Esophagus (tissue), 2 donors: ENCODE data around the gene C1orf159. TPM values are rescaled to one million over a fixed set of nuclear protein-coding genes. Genes with fewer than 3 reads are reported as not detected.
"Not testable (repeated sequence)": the region's sequence is repeated elsewhere in the genome, so short reads cannot be mapped to it uniquely, and the experiment has no call there.

Experiments used
- H3K27ac ChIP-seq, 2 donors: one replicate each; pipeline ENCODE4 v1.5.1; 2013; ENCODE audit warnings: low read depth in 2 of 2, mild to moderate bottlenecking in 2 of 2, inconsistent platforms in 1 of 2, low read length in 1 of 2, moderate library complexity in 1 of 2
- H3K27me3 ChIP-seq, 2 donors: one replicate each; pipeline ENCODE4 v1.6.1; 2013; ENCODE audit warnings: low read length in 2 of 2, control low read depth in 1 of 2, mild to moderate bottlenecking in 1 of 2; ENCODE audit not compliant: insufficient read depth in 2 of 2, control insufficient read depth in 1 of 2
- H3K36me3 ChIP-seq, 2 donors: one replicate each; pipeline ENCODE4 v1.6.1; 2013; ENCODE audit warnings: low read length in 1 of 2; ENCODE audit not compliant: control insufficient read depth in 2 of 2, insufficient read depth in 2 of 2
- H3K4me1 ChIP-seq, 2 donors: one replicate each; pipeline ENCODE4 v1.6.1; 2013; ENCODE audit warnings: low read length in 1 of 2; ENCODE audit not compliant: control insufficient read depth in 2 of 2, insufficient read depth in 2 of 2
- H3K4me3 ChIP-seq, 2 donors: one replicate each; pipeline ENCODE4 v1.5.1; 2013; ENCODE audit warnings: low read length in 2 of 2, mild to moderate bottlenecking in 2 of 2, low read depth in 1 of 2, moderate library complexity in 1 of 2
- H3K9me3 ChIP-seq, 2 donors: one replicate each; pipeline ENCODE4 v1.6.1; 2013; ENCODE audit warnings: mild to moderate bottlenecking in 2 of 2, low read depth in 1 of 2, low read length in 1 of 2, moderate library complexity in 1 of 2; ENCODE audit not compliant: control insufficient read depth in 2 of 2, insufficient read depth in 1 of 2
- WGBS, 2 donors: extraction: QIAGEN DNeasy Blood & Tissue Kit; methylation state at CpG; one replicate each; pipeline ENCODE4 v1.1.7; 2013; 5-methylcytosine and 5-hydroxymethylcytosine counted together
- polyA plus RNA-seq, 2 donors: library from polyadenylated mRNA; stranded (reverse); fragments of 200-250 nt; gene quantifications; one replicate each; pipeline ENCODE4 v1.2.3, GENCODE V29; 2013
- donor health status: healthy with polysubstance abuse.
- donor health status: Bipolar disorder and iron deficiency.

Gene C1orf159
- polyA plus RNA-seq, 2 donors: 13.0 to 27.5 TPM

GRCh38 chr1:1071486-1072298, 44.2 kb downstream of the C1orf159 start:
- peak overlapping the region; percentile 43 to 55 for H3K4me3 ChIP-seq
- H3K36me3 ChIP-seq: peaks cover 0 to 13% of the 10 kb centered on the region in 2 donors
- H3K4me1 ChIP-seq: peaks cover 2 to 30% of the 10 kb centered on the region in 2 donors
- peak overlapping the region; percentile 87 to 96 for H3K27ac ChIP-seq
- peaks cover 0 to 8% of the 10 kb centered on the region in 2 donors for H3K9me3 ChIP-seq
- 82 to 86% methylated on average over 51 to 56 of the region's 56 CpGs for WGBS, 2 donors
- H3K27me3 ChIP-seq: peaks cover 0 to 3% of the 10 kb centered on the region in 2 donors

DNA sequence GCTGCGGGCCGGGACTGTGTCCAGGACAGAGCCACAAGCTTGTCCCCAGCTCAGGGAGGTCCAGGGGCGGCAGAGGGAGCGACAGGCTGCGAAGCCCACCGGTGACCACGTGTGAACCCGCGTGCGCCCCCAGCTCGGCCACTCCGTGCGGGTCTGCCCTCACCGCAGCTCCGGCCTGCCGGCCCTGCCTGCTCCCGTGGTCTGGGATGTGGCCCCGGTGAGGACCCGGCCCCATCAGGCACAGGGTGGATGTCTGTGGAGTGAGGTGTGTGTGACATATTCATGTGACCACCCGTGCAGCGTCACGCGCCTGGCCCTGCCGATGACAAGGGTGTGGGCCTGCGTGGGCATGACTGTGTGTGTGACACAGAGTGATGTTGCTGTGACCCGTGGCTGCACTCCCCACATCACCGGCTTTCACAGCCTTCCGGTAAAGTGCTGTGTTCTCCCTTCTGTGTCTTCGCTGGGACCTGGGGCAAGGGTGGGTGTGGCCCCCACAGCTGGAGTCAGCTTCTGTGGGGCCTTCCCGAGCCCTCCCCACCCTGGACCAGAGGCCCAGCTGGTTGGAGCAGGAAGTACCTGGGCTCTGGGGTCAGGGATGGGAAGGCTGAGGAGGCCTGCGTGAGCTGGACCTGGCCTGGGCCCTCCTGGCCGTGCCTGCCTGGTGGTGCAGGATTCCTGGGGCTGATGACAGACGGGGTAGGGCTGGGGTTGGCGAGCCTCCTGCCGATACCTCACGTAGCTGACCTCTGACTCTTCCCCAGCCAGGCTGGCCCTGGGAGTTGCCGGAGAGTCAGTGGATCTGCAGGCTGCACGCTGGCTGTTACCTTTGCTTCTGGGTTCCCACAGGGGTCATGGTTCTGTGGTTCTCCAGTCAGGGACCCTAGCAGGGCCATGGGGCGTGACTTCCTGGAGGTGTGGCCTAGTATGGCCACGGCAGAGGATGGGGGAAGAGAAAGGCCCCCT, 45.9 kb downstream of the C1orf159 start:
- Histone ChIP-seq H3K4me3 (peak overlapping the region; percentile 41 to 49), H3K9me3 (peaks cover 0 to 8% of the 10 kb centered on the region in 2 donors), H3K27ac (peak overlapping the region; percentile 89 to 92), H3K4me1 (peaks cover 2 to 27% of the 10 kb centered on the region in 2 donors), H3K36me3 (peaks cover 0 to 13% of the 10 kb centered on the region in 2 donors), H3K27me3 (peaks cover 0 to 2% of the 10 kb centered on the region in 2 donors)
- WGBS, 2 donors: 56 to 61% methylated on average over 39 to 40 of the region's 40 CpGs

GRCh38 chr1:1069056-1069710, 46.7 kb downstream of the C1orf159 start:
- Histone ChIP-seq H3K27ac (peak overlapping the region; percentile 89 to 92), H3K9me3 (peaks cover 0 to 5% of the 10 kb centered on the region in 2 donors), H3K4me1 (peaks cover 5 to 19% of the 10 kb centered on the region in 2 donors), H3K27me3 (no peaks in the 10 kb centered on the region), H3K4me3 (peak overlapping the region; percentile 41 to 49), H3K36me3 (peaks cover 0 to 13% of the 10 kb centered on the region in 2 donors)
- 4% methylated on average over 69 to 73 of the region's 75 CpGs for WGBS, 2 donors

DNA sequence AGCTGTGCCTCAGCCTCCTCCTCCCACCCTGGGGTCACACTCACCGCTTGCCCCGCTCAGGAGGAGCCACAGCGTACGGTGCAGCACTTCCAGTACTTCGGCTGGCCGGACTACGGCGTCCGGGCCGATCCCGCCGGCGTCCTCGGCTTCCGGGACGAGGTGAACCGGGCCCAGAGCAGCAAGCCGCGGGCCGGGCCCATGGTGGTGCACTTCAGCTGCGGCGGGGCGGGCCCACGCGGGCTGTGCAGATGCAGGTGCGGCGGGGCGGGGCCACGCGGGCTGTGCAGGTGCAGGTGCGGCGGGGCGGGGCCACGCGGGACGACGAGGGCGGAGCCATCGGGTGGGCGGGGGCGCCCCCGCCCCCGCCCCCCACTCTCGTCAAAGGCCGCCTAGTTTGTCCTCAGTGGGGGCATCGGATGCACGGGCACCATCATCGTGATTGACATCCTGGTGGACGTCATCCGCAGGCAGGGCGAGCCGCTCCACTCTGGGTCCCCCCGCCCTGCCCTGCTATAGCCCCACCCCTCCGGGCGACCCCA, 47.3 kb downstream of the C1orf159 start:
- H3K27ac ChIP-seq: peak overlapping the region; percentile 86 to 92
- peaks cover 0 to 13% of the 10 kb centered on the region in 2 donors for H3K36me3 ChIP-seq
- peaks cover 0 to 5% of the 10 kb centered on the region in 2 donors for H3K9me3 ChIP-seq
- 1 to 2% methylated on average over 43 to 55 of the region's 55 CpGs for WGBS, 2 donors
- peak overlapping the region; percentile 41 to 54 for H3K4me3 ChIP-seq
- H3K4me1 ChIP-seq: peaks cover 9 to 18% of the 10 kb centered on the region in 2 donors
- no peaks in the 10 kb centered on the region for H3K27me3 ChIP-seq

- H3K27me3 ChIP-seq: no peaks in the 10 kb centered on the region
- peaks cover 0 to 13% of the 10 kb centered on the region in 2 donors for H3K36me3 ChIP-seq
- 38 to 42% methylated on average over 31 to 32 of the region's 32 CpGs for WGBS, 2 donors
- peak overlapping the region; percentile 83 to 92 for H3K27ac ChIP-seq
- peaks cover 0 to 5% of the 10 kb centered on the region in 2 donors for H3K9me3 ChIP-seq
- peaks cover 9 to 14% of the 10 kb centered on the region in 2 donors for H3K4me1 ChIP-seq
- H3K4me3 ChIP-seq: peak overlapping the region; percentile 41 to 54
Measured at GRCh38 chr1:1067860-1068516, 47.9 kb downstream of the C1orf159 start.

DNA sequence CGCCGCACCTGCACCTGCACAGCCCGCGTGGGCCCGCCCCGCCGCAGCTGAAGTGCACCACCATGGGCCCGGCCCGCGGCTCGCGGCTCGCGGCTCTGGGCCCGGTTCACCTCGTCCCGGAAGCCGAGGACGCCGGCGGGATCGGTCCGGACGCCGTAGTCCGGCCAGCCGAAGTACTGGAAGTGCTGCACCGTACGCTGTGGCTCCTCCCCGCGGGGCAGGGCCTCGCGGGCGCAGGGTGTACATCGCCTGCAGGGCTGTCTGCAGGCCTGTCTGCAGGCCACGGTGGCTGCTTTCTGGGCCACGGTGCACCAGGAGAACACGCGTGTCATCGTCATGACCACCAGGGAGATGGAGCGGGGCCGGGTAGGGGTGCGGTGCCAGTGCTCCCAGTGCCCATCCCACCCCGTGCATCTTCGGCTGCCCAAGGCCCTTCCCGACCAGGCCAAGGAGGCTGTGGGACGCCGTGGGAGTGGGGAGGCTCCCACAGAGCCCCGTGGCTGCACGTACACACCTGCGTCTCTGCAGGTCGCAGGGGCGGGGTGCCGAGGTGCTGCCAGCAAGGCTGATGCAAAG, 48.5 kb downstream of the C1orf159 start:
- 82 to 83% methylated on average over 44 to 54 of the region's 54 CpGs for WGBS, 2 donors
- H3K9me3 ChIP-seq: peaks cover 0 to 5% of the 10 kb centered on the region in 2 donors
- no peaks in the 10 kb centered on the region for H3K27me3 ChIP-seq
- peak overlapping the region; percentile 83 to 92 for H3K27ac ChIP-seq
- H3K4me3 ChIP-seq: peak overlapping the region; percentile 41 to 54
- H3K36me3 ChIP-seq: peaks cover 0 to 13% of the 10 kb centered on the region in 2 donors
- peaks cover 9 to 14% of the 10 kb centered on the region in 2 donors for H3K4me1 ChIP-seq

DNA sequence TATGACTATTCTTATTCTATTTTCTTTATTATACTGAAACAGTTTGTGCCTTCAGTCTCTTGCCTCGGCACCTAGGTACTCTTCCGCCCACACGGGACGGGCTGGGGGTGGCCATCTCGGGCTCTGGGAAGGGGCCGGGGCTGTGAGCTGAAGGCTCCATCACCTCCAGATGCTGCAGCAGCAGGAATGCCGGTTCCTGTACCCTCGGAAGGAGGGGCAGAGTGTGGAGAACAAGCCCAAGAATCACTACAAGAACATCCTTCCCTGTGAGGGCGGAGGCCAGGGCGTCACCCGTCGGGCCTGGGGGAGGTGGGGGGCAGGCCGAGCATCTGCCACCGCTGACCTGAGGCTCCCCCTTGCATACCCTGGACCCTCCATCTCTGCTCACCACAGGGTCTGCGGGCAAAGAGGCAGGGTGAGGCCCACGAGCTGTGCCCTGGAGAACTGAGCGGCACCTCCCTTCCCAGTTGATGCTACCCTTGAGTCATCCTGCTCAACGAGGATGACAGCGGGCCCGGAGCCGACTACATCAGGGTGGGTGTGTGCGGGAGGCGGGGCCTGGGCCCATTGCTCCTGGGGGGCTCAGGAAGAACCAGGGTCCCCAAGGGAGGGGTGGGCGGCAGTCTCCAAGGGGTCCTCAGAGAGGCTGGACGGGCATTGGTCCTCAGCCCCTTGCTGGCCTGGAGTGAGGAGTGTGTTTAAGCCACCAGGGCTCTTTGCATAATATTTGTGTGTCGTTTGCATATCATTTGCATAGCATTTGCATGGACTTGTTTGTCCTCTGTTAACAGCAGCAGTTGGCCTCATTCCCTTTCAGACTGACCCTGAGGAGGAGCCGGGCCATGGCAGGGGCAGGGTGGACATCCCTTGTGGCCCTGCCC, 49.2 kb downstream of the C1orf159 start:
- Histone ChIP-seq H3K4me1 (peaks cover 9 to 11% of the 10 kb centered on the region in 2 donors), H3K36me3 (peaks cover 0 to 10% of the 10 kb centered on the region in 2 donors), H3K4me3 (peak overlapping the region; percentile 41 to 54), H3K27me3 (no peaks in the 10 kb centered on the region), H3K9me3 (peaks cover 0 to 6% of the 10 kb centered on the region in 2 donors), H3K27ac (peak overlapping the region in 1 of 2 donors; percentile 54)
- WGBS, 2 donors: 62 to 66% methylated on average over 27 of the region's 27 CpGs

DNA sequence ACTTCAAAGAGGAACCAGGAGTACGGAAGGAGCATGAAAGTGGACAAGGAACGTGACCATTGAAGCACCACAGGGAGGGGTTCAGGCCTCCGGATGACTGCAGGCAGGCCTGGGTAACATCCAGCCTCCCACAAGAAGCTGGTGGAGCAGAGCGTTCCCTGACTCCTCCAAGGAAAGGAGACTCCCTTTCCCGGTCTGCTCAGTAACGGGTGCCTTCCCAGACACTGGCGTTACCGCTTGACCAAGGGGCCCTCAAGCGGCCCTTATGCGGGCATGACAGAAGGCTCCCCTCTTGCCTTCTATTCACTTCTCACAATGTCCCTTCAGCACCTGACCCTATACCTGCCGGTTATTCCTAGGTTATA, 50.0 kb downstream of the C1orf159 start:
- not testable (repeated sequence) for H3K4me3 ChIP-seq, H3K27me3 ChIP-seq, H3K27ac ChIP-seq, H3K36me3 ChIP-seq, H3K9me3 ChIP-seq
- peaks cover 9 to 11% of the 10 kb centered on the region in 2 donors for H3K4me1 ChIP-seq
- WGBS, 2 donors: 72 to 76% methylated on average over 11 of the region's 11 CpGs
